GM21723 (cell line): ENCODE results near the gene SERGEF.

Experiments
- ATAC-seq: cut with Tn5 transposase; IDR thresholded peaks from one replicate; pipeline ENCODE4 v1.9.1; 2021; ENCODE audit warnings: mild to moderate bottlenecking, moderate library complexity; ENCODE audit not compliant: unreplicated experiment

SERGEF gene

GRCh38 chr11:17791144-17791543, 221.7 kb downstream of the SERGEF start:
- no peak for ATAC-seq

GRCh38 chr11:17790453-17790852, 222.4 kb downstream of the SERGEF start:
- ATAC-seq, result no peak

GRCh38 chr11:17788084-17788483, 224.8 kb downstream of the SERGEF start:
- ATAC-seq, result no peak

GRCh38 chr11:17786824-17787525, 225.9 kb downstream of the SERGEF start:
- no peak for ATAC-seq

- ATAC-seq, result no peak
Observed at GRCh38 chr11:17783878-17784277, 229.0 kb downstream of the SERGEF start.

- ATAC-seq, result no peak
Observed at GRCh38 chr11:17782603-17783337, 230.1 kb downstream of the SERGEF start.

GRCh38 chr11:17782145-17782544, 230.7 kb downstream of the SERGEF start:
- no peak for ATAC-seq

GRCh38 chr11:17781626-17782025, 231.2 kb downstream of the SERGEF start:
- no peak for ATAC-seq

- no peak for ATAC-seq
Observed at GRCh38 chr11:17781221-17781620, 231.6 kb downstream of the SERGEF start.

- ATAC-seq, result no peak
Observed at GRCh38 chr11:17780668-17781067, 232.2 kb downstream of the SERGEF start.

GRCh38 chr11:17779861-17780594, 232.8 kb downstream of the SERGEF start:
- ATAC-seq, result no peak

GRCh38 chr11:17778956-17779860, 233.6 kb downstream of the SERGEF start:
- no peak for ATAC-seq

- no peak for ATAC-seq
Observed at GRCh38 chr11:17778352-17778751, 234.5 kb downstream of the SERGEF start.

- no peak for ATAC-seq
Observed at GRCh38 chr11:17777738-17778091, 235.1 kb downstream of the SERGEF start.

- no peak for ATAC-seq
Observed at GRCh38 chr11:17777086-17777737, 235.6 kb downstream of the SERGEF start.

GRCh38 chr11:17776212-17776875, 236.5 kb downstream of the SERGEF start:
- ATAC-seq, result no peak

- ATAC-seq, result no peak
Observed at GRCh38 chr11:17775507-17776211, 237.2 kb downstream of the SERGEF start.

- no peak for ATAC-seq
Observed at GRCh38 chr11:17775035-17775348, 237.9 kb downstream of the SERGEF start.
